NCI-H345 treated with DMSO at 0.1 percent for 48 hours (cell line): ENCODE results near the gene TBC1D1.
"Not testable (repeated sequence)": the region's sequence is repeated elsewhere in the genome, so short reads cannot be mapped to it uniquely, and the experiment has no call there.

Source experiments
- DNase-seq: peaks from one replicate; lab custom pipeline; 2025; ENCODE audit not compliant: unreplicated experiment; lab: John Stamatoyannopoulos, UW

TBC1D1 gene

GRCh38 chr4:38009949-38010348 is 119.1 kb downstream of the TBC1D1 start:
- no peak for DNase-seq

- no peak for DNase-seq
Observed at GRCh38 chr4:38011511-38012162, 120.8 kb downstream of the TBC1D1 start.

- DNase-seq: peak; percentile 7
Observed at GRCh38 chr4:38013461-38014366, 122.8 kb downstream of the TBC1D1 start.

DNA sequence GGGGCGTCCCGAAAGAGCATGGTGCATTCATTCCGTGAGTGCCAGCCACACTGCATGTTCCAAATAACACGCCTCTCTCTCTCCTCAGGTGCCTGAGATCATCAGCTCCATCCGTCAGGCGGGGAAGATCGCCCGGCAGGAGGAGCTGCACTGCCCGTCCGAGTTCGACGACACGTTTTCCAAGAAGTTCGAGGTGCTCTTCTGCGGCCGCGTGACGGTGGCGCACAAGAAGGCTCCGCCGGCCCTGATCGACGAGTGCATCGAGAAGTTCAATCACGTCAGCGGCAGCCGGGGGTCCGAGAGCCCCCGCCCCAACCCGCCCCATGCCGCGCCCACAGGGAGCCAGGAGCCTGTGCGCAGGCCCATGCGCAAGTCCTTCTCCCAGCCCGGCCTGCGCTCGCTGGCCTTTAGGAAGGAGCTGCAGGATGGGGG is 123.6 kb downstream of the TBC1D1 start:
- no peak for DNase-seq

GRCh38 chr4:38015886-38016515 is 125.1 kb downstream of the TBC1D1 start:
- no peak for DNase-seq

GRCh38 chr4:38016698-38017097 is 125.8 kb downstream of the TBC1D1 start:
- DNase-seq: no peak

GRCh38 chr4:38017609-38018008 is 126.7 kb downstream of the TBC1D1 start:
- DNase-seq: no peak

- DNase-seq: no peak
Observed at GRCh38 chr4:38020386-38020785, 129.5 kb downstream of the TBC1D1 start.

DNA sequence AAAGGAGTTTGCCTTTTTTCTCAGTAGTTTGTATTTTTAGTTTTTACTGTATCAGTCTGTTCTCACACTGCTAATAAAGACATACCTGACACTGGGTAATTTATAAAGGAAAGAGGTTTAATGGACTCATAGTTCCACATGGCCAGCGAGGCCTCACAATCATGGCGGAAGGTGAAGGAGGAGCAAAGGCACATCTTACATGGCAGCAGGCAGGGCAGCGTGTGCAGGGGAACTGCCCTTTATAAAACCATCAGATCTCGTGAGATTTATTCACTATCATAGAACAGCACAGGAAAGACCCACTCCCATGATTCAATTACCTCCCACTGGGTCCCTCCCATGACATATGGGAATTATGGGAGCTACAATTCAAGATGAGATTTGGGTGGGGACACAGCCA is 130.1 kb downstream of the TBC1D1 start:
- not testable (repeated sequence) for DNase-seq

- no peak for DNase-seq
Observed at GRCh38 chr4:38021751-38022150, 130.9 kb downstream of the TBC1D1 start.

DNA sequence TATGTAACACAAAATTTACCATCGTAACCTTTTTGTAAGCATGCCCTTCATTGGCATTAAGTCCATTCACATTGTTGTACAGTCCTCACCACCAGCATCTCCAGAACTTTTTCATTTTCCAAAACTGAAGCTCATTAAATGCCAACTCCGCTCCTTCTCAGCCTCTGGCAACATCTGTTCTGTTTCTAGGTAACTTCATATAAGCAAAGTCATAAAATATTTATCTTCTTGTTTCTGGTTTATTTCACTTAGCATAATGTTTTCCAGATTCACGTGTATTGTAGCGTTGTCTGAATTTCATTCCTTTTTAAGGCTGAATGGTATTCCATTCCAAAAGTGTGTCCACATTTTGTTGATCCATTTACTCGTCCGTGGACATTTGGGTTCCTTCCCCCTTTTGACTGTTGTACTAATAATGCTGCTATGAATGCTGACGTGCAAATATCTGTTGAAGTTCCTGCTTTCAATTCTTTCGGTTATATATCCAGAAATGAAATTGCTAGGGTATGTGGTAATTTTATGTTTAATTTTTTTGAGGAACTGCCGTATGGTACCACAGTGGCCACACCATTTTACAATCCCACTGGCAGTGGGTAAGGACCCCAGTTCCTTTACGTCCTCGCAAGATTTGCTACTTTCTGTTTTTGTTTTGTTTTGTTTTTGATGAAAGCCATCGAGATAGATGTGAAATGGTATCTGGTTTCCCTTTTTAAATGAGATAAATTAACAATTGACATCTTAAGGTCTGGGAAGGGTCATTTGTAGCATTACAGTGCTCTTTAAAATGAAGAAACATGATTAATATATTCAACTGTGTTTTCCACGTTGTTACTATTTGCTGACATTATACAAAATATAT is 132.7 kb downstream of the TBC1D1 start:
- no peak for DNase-seq

DNA sequence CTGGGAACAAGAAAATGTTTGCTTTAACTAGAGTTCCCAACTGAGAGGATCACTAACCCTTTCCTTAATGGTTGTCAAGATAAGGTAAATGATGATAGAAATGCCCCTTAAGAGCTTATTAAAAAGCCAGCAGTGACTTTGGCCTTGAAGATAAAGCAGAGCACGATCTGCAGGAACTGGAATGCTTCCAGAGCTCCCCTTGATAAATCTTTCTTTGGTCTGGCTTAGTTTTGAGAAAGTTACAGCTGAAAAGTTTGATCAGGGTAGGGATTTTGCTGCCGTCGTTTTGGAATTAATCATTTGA is 133.3 kb downstream of the TBC1D1 start:
- DNase-seq: no peak

GRCh38 chr4:38025665-38026064 is 134.8 kb downstream of the TBC1D1 start:
- DNase-seq: no peak

DNA sequence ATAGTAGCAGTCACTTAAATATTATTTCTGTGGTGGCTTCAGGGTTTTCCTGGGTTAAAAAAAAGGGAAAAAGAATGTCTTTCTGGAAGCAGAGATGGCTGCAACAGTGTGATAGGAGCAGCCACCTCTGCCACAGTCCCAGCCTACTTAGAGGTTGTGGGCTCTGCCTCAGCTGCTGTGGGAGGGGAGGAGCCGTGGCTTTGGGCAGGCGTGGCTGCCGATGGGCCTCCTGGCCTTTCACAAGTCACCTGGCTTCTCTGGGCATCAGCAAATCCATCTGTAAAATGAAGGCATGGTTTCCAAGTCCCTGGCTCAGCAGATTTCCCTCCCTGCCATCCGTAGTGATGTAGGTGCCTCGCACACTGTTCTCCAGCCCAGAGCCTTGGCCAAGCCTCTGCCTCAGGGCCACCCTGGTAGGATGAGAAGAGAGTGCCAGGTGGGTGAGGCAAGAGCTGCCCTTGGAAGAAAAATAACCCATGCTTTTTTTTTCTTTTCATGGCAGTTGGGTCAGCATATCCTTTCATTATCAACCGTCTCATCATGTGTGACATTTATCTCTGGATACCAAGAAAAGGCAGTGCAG is 135.4 kb downstream of the TBC1D1 start:
- no peak for DNase-seq

- DNase-seq: no peak
Observed at GRCh38 chr4:38030023-38030422, 139.1 kb downstream of the TBC1D1 start.

DNA sequence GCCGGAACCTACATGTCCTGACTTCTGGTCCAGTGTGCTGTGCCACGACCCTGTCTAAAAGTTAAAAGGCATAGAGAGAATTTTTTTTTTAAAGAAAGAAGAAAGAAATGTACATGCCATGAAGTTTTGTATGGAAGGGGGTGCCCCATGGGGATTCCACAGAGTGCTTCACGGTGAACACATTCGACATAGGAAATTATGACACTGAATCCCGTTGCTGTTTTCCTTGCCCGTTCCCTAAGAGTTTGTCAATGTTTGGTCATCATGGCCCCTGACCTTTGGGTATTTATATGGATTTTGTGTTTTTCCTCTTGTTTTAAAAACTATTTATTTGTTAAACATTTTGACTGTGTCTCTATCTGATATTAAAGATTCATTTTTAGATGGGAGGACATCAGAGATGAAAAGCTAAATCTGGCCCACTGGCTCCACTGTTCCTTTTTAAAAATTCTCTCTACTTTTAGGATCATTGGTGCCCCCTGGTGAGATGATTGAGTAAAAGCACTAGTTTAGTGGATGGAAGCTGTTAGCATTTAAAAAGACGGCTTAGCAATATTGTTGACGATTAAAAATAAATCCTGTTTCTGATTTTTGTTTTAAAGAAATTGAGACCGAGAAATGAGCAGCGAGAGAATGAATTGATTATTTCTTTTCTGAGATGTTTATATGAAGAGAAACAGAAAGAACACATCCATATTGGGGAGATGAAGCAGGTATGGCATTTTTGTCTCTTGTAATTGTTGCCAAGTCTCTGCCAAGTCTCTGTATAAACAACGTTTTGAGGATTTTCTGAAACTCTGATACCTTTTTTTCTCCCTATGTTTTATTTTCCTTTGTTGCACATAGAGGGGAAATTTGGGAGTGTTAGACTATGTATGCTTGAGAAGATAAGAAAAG is 144.3 kb downstream of the TBC1D1 start:
- peak; percentile 2 for DNase-seq

- no peak for DNase-seq
Observed at GRCh38 chr4:38036548-38036947, 145.7 kb downstream of the TBC1D1 start.

- no peak for DNase-seq
Observed at GRCh38 chr4:38037612-38038011, 146.7 kb downstream of the TBC1D1 start.

DNA sequence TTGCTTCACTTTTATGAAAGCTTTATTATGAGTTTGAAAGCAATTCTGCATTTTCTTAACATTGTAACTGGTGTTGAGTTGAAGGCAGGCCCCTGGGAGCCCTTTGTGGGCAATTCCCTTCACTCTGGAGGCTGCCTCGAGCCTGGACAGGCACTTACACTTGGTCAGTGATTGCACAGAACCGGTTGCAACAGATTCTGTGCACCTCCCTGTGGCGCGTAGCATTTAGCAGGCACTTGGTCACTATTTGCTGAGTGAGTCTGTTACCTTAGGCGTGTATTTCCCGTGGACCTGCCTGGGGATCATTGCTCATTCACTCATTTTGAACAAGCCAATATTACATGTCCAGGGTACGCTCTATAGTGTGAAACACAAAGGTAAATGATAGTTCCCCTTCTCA is 149.7 kb downstream of the TBC1D1 start:
- no peak for DNase-seq

GRCh38 chr4:38044060-38044459 is 153.2 kb downstream of the TBC1D1 start:
- DNase-seq: no peak
